Activated CD8-positive, alpha-beta memory T cell treated with anti-CD3 and anti-CD28 coated beads, Interleukin-2, amount 50 U/mL, for 1 hour (primary cell): ENCODE measurements around the gene TEX44.
A peak's percentile ranks its signal among the peaks of the same experiment; 100 is the strongest.
"Not testable (repeated sequence)": the region's sequence is repeated elsewhere in the genome, so short reads cannot be mapped to it uniquely, and the experiment has no call there.

Experiments used
- DNase-seq: peaks from one replicate; pipeline ENCODE4 v3.0.0-alpha.2; 2020; ENCODE audit errors: extremely low read depth

TEX44 gene

DNA sequence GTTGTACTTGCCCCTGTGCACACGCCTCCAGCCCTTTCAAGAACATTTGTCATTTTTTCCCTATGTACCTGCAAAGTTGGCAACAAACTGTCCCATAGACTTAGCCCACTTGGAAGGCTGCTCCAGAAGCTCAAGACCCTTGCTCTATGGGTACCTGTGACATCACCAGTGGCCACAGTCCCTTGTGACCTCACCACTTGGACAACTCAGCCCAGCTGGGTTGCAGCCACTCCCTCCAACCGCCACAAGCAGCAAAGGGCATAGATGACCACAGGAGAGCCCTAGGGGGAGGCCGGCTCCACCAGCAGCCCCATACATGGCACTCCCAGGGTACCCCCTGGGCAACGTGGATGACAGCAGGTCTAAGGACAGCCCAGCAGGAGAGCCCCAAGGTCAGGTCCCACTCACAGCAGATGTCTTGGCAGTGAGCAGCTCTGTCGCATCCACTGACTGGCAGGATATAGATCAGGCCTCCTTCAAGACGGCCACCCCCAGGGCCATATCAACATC lies at the start of gene TEX44:
Gene TEX44, plus strand, starts transcription at position 229 of the 510 bp plus-strand sequence. Its CDS starts 88 bp downstream, at position 317.
- no peak for DNase-seq

DNA sequence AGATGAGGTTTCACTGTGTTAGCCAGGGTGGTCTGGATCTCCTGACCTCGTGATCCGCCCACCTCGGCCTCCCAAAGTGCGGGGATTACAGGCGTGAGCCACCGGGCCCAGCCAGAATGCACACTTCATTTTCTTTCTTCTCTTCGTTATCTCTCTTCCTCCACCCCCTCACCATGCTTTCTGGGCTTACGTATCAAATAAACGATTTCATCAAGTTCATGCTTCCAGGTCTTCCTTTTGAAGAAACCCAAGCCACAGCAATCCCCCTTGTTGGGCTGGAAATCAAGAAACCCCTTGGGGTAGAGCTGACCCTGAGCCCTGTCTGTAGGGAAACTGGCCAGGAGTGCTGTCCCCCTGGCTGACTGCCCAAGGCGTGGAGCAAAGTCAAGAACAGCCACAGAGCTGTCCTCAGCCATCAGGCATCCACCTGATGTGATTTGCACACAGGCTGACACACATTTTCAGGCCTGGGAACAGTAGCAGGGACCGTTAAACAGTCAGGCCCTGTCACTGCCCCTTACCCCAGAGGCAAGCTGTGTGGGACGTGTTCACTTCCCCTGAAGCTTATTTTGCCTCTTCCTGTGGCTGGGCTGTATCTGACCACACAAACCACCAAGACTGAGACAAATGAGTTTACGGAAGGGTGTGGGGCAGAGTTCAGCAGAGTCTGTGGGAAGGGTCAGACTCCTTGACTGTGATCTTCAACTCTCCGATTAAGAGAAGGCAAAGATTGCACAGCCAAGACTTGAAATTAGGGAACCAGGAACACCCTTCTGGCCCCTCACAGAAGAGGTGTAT lies 47.4 kb upstream of the TEX44 start:
- DNase-seq, result no peak

DNA sequence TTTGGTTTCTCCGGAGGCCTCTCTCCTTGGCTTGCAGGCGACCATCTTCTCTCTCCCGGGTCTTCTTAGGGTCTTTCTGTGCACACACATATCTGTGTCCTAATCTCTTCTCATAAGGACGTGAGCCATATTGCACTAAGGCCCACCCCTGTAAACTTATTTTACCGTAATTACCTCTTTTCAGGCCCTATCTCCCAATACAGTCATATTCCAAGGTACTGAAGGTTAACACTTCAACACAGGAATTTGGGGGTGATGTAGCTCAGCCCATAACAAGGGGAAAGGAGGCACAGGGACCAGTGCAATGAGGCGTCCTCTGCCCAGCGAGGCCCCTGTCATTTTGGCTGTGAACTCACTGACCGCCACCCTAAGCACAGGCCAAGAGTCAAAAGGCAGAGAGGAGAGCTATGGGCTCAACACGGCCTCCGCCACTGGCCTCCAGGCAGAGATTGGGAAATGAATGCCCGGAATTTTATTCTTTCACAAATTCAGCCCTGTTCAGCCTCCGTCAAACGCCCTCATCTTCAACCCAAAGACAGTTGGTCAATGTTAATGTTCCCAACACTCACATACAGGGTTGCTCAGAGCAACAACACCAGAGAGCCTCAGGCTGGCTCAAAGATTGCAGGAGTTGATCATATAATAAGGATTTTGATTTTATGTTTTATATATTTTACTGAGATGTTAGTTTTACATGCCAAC lies 46.5 kb upstream of the TEX44 start:
- DNase-seq, result no peak

DNA sequence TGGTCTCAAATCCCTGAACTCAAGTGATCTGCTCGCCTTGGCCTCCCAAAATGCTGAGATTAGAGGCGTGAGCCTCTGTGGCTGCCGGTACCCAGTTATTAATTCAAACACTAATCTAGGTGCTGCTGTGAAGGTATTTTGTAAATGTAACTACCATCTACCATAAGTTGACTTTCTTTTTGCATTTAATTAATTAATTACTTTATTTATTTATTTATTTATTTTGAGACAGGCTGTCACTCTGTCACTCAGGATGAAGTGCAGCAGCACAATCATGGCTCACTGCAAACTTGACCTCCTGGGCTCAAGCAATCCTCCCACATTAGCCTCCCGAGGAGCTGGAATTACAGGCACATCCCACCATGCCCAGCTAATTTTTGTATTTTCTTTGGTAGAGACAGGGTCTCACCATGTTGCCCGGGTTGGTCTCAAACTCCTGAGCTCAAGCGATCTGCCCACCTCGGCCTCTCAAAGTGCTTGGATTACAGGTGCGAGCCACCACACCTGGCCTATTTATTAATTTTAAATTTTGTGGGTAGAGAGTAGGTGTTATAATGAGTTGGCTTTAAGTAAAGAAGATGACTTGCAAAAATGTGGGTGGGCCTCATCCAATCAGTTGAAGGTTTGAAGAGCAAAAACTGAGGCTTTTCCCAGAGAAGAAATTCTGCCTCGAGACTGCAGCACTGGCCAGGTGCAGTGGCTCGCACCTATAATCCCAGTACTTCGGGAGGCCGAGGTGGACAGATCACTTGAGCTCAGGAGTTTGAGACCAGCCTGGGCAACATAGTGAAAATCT lies 45.2 kb upstream of the TEX44 start:
- DNase-seq, result no peak

DNA sequence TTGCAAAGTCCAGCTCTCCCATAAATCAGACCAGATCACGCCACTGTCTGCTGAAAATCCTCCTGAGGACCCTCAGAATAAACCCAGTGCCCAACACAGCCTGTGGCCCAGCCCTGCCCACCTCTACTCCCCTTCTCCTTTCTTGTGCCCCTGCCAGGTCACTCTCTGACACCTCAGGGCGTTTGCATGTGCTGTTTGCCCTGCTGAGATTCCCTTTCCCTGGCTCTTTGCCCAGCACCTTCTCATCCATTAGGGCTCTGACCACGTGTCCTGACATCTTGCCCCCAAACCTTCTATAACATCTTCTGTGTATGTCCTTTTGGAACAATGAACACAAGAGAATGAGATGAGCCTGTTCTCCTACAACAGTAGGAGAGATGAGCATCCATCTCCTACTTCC lies 43.9 kb upstream of the TEX44 start:
- no peak for DNase-seq

DNA sequence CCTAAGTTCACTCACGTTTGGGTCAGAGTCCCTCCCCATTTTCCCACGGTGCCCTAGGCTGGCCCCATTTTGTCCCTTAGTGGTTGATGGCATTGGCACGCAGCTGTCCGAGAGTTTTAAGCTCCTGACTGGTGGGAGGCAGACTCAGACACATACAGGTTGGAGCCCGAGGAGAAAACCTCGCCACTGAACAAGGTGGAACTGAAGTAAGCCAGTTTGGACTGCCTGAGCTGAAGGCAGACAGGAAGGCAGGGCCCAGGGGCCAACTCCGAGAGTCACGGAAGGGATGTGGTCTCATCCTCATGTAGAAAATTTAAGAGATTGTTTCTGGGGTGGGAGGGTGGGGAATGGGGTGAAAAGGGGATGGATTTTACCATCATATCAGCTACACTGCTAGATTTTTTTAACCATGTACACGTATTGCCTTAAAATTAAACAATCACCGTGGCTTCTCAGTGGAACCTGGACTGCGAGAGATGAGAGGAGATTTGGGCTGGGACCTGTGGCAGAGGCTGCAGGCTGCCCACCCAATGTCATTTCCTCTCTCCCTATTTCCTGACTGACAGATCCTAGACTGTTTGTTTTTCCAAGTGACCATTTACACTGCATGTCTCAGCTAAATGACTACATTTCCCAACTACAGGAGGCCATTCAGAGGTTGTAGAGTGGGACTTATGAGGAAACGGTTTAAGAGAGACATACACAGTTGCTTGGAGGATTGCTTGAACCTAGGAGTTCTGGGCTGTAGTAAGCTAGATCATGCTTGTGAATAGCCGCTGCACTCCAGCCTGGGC lies 43.0 kb upstream of the TEX44 start:
- DNase-seq, result no peak

DNA sequence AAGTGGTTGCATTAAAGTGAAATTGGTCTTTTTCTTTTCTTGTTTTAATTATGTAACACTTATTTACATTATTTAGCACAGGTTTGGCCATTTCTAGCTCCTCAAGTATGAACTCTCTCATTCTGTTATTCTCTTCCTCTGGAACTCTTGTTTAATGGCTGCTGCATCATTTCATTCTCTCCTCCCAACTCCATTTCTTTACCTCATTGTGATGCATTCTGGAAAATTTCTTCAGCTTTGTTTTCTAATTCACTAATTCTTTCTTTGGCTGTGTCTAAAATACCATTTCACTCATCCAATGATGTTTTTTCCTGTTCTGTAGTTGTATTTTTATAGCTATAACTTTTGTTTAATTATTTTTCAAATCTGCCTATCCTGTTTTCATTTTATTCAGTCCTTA lies 39.9 kb upstream of the TEX44 start:
- no peak for DNase-seq

DNA sequence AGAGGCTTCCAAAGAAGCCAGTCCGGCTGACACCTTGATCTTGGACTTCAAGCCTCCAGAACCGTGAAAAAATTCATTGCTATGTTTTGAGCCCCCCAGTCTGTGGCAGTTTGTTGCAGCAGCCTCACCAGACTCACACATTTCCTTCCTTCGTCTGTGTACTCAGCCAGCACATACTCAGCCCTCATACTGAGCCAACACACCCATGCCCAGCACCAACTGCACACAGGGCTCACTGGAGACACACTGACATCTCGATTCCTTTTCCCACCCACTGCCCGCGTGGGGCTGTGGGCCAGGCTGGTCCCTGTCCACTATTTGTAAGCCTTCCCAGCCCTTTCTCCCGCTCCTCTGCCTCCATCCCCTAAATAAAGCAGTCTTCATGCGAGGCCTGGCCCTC lies 38.3 kb upstream of the TEX44 start:
- no peak for DNase-seq

DNA sequence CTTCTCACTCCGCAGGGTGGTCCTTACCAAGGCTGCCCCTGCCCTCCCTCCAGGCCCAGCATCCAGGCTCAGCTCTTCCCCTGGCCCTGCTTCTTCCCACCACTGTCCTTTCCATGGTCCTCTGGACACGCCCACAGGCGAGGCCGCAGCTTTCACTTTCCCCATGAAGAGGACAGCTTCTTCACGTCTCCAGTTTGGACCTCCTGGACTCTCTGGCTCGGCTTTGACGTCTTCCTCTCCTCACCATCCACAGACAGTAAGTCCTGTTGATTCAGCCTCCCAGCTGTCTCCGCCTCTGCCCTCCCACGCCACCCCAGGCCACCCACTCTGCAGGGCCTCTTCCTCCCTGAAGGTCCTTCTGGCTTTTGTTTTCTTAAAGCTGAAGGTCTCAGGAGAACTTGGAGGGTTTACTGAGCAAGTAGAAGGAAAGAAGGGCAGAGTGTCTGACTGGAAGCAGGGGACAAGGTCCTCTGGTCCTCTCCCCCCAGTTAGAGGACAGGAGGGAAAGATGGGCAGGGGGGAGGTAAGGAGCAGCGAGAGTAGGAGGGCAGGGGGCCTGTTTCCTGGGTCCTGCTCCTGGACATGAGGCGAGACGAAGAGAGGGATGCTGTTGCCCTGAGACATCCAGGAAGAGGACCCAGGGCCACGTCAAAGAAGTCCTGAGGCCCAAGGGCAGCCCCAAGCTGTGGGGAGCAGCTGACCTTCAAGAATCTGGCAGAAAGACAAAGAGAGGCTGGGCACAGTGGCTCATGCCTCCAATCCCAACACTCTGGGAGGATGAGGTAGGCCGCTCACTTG lies 37.7 kb upstream of the TEX44 start:
- no peak for DNase-seq

DNA sequence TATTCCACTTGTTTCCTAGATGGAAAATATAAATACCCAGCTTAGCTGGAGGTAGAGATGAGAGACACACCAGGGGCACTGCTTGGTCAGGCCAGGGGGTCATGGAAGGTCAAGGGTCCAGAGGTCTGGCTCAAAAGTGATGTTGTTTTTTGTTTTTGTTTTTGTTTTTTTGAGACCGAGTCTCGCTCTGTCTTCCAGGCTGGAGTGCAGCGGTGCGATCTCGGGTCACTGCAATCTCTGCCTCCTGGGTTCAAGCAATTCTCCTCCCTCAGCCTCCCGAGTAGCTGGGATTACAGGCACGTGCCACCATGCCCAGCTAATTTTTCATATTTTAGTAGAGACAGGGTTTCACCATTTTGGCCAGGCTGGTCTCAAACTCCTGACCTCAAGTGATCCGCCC lies 36.2 kb upstream of the TEX44 start:
- DNase-seq, result not testable (repeated sequence)

DNA sequence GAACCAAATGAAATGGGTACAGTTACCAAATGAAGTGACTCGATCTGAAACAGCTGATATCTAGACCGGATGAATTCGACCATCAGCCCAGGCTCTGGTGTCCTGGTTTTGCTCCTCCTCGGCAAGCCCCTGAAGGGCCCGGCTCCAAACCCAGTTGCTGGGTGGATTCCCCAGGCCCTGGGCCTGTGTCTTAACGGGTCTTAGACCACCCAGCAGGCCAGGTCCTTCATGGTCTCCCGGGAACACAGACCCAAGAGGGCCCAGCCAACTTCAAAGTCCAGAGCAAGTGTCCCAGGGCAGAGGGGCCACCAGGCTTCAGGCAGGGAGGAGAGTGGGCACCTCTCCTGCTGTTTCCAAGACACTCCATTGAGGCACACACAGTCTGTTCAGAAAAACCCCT lies 35.7 kb upstream of the TEX44 start:
- DNase-seq, result no peak

DNA sequence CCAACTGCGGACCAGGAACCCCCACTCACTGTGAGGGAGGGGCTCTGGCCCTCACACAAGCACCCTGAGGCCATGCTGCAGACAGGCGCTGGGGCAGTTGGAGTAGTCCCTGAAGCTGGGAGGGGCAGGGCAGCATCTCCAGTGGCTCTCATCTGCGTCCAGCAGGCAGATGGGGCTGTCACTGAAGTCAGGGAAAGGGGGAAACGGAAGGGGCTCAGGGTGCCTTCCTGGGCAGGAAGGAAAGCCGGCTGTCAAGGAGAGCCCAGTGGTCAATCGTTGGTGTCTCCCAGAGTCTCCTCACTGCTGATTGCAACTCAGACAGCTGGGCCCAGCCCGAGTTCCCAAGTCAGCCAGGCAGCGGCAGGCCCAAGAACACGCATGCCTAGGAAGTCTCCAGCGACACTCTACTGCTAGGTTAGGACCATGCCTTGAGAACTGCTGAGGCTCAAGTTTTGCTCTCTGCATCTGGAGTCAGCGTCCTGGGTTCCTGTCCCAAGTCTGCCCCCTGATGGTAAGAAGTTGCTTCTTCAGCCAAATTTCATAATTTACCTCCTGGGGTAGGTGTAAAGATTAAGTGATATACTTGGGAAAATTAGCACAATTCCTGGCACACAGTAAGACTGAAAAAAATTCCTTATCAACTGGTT lies 35.0 kb upstream of the TEX44 start:
- peak; percentile 47 for DNase-seq

DNA sequence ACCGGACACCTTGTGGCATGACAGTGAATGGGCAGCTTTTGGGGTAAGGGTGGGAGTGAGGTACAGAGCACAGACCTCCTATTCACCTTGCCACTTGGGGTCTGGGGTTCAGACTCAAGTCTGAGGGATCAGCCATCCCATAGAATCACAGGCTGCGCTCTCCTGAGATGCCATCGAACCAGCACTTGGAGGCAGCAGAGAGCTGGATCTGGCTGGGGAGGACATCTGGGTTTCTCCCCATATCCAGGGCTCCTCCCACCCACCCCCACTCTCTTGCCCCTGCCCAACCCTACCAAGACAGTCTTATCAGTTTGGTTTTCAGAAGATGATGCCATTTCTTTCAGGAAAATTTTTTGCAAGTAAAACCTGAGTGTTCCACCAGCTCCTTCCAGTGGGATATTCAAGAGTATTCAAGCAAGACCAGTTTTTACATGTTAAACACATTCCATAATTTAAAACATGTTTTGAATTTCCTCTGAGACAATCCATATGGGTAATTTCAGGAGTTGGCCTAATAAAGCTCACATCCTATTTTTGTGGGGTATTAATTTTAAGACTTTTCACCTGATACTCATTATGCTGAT lies 29.2 kb upstream of the TEX44 start:
- DNase-seq, result no peak

DNA sequence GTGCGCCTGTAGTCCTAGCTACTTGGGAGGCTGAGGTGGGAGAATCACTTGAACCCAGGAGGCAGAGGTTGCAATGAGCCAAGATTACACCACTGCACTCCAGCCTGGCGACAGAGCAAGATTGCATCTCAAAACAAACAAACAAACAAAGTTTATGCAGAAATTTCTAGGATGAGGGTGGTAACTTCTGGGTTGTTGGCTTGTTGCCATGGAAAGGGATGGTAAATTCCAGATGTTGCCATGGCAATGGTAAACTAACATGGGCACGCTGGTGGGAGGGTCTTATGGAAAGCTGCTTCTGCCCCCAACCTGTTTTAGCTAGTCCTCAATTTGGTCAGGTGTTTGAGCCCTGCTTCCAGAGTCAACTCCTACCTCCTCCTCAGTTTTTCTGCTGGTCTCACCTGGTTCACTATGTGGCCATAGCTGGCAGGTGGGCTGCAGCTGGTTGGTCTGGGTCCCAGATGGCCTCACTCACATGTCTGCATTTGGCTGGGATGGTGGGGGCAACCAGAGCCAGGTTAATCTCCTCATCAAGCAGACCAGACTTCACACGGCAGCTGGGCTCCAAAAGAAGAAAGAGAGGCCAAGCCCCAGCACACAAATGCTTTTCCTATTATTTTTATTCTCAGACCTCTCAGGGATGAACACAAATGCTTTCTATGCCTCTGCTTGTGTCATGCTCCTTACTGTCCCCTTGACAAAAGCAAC lies 26.6 kb upstream of the TEX44 start:
- DNase-seq, result no peak

DNA sequence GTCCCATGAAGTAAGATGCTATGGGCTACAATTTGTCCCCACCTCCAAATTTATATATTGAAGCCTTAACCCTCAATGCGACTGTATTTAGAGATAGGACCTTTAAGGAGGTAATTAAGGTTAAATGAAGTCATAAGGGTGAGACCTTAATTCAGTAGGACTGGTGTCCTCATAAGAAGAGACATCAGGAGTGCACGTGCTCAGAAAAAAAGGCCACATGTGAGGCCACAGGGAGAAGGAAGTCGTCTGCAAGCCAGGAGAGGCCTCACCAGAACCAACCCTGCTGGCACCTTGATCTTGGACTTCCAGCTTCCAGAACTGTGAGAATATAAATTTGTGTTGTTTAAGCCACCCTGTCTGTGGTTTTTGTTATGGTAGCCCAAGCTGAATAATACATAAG lies 25.5 kb upstream of the TEX44 start:
- no peak for DNase-seq

DNA sequence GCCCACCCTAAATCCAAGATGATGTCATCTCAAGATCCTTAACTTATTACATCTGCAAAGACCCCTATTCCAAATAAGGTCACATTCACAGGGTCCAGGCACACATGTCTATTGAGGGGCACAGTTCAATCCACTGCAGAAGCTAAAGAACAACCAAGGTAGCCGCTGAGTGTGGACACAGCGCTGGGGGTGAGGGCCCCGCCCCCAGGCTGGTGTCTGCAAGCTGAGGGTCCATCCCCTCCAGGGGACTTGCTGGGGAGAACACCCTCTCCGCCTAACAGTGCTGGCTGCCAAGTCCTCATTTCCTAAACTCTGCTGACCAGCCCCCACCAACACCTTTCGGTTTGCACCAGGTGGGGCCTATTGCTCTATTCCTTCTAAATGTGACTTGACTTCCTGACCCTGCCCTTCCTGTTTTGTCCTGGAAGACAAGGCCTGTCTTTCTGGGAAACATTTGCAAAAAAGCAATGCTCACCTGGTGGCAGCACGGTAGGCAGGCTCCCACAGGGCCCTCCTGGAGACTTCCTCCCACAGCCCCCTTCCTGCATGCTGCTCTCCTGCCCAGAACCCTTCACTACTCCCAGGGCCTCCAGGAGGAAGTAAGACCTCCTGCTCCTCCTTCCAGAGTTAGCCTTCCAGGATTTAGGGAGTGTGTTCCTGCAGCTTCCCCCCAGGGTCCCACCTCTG lies 24.4 kb upstream of the TEX44 start:
- no peak for DNase-seq

DNA sequence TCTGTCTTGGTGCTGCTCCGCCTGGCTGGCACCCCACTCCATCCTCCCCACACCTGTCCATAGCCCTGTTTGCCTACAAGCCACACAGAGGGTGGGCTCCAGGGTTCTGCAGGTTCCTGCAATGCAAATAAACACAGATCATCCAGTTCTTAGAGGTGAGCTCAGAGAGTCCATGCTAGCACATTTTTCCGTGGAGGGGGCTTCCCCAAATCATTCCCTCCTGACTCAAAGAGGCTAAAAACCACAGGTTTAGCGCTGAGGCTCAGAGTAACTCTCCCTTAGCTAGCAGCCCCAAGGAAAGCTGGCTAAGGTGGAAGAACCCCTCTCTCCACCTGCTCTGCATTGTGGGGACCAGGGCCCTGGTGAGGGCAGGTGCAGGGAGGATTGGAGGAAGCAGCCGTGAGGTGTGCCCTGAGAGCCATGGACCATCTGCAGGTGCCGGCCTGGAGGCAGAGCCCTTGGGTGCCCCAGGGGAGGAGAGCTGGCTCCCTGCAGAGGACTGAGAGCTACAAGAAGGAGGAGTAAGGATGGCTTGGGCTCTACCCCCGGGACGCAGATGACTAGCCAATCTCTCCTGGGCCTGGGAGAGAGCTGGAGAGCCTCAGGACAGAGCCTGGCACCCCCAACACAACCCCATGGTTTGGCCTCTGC lies 23.8 kb upstream of the TEX44 start:
- DNase-seq, result no peak

DNA sequence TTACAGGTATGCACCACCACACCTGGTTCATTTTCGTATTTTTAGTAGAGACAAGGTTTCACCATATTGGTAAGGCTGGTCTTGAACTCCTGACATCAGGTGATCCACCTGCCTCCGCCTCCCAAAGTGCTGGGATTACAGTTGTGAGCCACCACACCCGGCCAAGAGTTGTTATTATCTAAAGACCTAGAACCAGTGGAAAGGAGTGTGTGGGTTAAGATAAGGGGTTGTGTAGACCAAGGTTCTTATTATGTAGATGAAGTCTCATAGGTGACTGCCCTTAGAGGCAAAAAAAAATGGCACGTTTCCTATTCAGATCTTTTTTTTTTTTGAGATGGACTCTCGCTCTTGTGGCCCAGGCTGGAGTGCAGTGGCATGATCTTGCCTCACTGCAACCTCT lies 21.7 kb upstream of the TEX44 start:
- DNase-seq, result not testable (repeated sequence)
